NCI-H2227 (cell line): ENCODE data around the gene MICAL2.
"Not testable (repeated sequence)": the region's sequence is repeated elsewhere in the genome, so short reads cannot be mapped to it uniquely, and the experiment has no call there.

ENCODE experiments used
- DNase-seq: peaks from one replicate; lab custom pipeline; 2025; ENCODE audit not compliant: unreplicated experiment; lab: John Stamatoyannopoulos, UW

The MICAL2 gene

DNA sequence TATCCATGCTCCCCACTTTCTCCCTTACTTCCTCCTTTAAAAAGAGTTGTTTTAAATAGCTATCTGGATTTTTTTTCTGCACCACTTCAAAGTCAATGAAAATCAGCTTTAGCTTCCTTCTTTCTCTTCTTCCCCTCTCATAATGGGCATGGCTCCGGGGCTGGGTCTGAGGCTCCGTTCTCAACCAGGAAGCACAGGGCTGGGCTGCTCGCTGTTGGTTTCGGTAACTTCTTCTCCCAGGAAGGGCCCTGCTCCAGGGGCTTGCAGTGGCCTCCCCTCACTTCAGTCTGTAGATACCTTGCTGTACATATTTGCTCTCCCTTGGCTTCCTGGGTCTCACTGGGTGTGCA is 23.8 kb downstream of the MICAL2 start:
- no peak for DNase-seq

DNA sequence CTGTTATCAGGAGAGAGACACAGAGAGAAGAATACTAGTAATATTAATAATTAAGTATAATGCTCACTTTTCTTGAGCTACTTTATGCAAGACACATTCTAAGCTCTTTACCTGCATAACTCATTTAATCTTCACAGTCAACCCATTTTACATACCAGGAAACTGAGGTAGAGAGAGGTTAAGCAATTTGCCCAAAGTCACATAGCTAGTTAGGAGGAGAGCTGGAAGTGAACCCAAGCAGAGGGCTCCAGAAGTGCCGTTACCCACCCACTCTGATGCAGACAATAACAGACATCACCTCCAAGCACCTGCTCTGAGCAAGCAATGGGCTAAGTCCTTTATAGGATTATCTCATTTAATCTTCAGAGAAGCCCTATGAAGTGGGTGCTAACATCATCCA is 24.8 kb downstream of the MICAL2 start:
- DNase-seq = no peak

DNA sequence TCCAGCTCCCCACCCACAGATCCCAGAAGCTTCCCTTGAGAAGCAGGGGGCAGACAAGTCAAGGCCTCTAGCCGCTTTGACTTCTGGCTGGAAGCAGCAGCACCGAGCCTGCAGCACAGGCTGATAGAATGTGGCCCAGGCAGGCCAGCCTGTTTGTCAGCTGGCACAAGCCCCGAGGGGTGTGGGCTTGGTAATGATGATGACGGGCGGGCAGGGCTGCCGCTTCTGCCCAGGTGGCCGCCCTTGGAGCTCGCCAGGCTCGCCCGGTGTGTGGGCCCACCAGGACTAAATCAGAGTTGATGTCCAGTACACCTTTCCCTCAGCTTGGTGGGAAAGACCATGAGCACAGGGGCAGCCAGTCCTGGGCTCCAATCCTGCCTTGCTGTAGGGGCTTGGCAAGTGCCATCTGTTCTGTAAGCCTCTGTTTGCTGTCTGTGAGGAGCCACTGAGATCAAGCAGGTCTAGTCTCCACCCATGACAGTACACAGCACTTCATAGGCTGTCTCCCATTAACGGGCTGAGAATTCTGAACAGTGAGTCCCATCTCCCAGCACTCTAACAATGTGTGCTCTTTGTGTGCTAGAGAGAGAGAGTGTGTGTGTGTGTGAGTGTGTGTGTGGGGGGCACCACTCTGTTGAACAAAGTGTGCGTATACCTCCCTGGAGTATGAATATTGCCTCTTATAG is 26.8 kb downstream of the MICAL2 start:
- DNase-seq = no peak

DNA sequence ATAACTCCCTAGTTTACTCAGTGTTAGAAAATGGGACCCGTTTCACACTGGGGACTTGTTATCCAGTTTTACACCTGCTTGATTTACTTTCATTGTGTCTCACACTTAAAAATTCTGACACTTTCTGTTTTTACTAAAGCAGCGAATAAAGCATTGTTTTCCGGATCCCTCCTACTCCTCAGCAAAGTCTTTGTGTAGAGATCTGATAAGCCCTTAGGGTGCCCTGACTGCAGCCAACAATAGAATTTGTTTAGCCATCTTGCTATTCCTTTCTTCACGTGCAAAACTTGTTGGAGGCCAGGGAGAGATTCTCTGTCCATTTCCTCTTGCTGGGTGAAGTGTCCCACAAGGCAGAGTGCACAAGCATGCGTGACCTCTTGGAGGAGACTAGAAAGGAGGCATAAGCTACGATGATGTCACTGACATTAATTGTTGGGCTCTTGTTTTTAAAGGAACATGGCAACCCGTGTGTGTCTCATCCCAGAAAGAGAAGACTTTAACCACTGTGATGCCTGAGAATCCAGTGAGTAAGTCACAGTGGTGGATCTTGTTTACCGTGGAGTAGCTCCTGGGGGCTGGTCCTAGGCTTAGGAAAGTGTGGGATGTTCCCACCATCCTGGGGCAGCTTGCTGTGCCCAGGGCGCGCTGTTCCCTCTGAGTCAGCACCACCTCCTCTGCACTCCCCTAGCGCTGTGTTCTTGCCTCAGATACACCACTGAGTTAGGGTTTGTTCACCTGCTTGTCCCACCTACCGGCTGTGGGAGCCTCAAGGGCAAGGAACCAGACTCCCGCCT is 27.7 kb downstream of the MICAL2 start:
- DNase-seq = no peak

DNA sequence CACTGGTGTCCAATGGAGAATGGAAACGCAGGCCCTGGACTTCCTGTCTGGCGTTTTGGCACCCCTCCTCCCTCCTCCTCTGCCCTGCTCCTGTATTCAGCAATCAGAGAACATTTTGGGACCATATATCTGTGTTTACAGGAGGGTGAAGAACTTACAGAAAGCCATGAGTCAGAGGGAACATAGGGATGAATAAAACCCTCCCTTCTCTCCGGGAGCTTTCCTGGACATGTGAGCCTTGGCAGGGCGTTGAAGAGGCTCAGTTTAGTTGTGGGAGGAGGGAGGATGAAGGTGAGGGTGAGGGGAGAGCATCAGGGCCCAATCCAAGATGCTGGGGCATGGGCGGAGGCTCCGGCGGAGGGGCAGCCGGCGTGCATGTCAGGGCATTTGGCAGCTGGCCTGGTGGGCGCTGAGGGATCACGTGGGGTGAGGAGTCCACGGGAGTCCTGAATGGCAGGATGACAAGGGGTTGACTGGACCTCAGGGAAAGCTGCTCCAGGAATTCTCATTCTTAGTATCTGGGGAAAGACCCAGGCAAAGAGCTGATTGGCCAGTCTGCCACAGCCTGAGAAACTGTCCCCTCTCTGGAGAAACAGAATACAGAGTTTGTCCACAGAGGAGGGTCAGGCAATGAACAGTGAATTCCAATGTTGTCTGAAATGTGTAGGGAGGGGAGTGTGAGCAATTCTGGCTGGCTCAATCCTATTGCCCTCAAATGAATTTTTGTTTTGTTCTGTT is 28.9 kb downstream of the MICAL2 start:
- no peak for DNase-seq

DNA sequence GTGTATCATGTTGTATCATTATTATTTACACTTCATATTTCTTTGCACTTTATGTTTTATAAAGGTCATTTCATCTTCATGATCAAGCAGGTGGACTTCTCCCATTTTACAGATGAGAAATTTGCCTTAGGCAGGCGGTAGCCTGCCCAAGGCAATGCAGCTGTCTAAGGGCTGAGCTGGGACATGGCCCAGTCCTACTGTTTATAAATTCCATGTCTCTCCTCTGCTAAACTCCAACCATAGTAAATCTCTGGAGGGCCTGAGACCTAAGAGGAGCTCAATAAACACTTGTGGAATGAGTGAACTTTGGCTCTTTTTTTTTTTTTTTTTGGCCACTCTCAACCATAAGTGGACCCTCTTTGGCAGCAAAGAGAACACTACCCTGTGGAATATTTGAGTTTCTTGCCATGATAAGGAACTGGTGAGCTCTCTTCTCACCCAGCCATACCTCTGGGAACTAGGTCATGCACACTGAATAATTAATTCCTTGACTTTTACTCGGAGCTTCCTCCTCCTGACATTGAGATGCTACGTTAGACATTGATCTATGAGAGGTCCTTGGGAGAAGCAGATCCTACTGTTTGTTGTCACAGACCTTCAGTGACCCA is 29.9 kb downstream of the MICAL2 start:
- DNase-seq = no peak

DNA sequence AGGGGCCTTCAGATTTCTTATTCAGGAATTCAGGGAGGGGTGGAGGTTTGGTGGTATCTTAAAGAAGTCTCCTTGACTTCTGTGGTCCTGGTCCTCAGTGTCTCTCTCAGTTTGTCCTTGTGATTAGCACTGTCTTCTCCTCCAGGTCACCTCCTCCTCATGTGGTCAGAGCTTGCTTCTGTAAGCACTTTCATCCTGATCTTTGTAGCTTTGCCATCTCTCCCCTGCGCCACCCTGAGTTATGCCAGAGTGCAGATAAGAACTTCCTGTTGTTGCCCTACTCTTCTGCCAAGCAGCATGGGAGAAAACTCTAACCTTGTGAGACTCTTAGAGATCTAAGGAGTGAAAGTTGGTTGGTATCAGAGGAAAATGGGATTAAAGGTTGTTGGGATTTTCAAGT is 30.9 kb downstream of the MICAL2 start:
- no peak for DNase-seq

DNA sequence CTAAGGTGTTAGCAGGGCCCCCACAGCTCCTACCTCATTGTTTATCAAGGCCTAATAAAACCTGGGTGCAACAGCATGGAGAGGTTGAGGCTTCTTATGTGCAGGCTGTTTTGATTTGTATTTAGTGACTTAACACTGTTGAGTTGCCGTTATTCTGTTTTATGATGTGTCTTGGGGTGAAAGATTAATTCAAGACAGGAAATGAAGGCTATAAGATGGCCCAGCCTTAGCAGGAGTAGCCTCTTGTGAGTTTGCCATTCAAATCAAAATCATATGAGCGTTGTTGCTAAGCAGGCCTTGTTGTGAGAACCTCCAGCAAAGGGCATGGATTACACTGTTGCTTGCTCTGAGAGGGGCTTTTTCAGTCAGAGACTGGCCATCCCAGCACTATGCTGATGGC is 31.8 kb downstream of the MICAL2 start:
- DNase-seq = no peak

DNA sequence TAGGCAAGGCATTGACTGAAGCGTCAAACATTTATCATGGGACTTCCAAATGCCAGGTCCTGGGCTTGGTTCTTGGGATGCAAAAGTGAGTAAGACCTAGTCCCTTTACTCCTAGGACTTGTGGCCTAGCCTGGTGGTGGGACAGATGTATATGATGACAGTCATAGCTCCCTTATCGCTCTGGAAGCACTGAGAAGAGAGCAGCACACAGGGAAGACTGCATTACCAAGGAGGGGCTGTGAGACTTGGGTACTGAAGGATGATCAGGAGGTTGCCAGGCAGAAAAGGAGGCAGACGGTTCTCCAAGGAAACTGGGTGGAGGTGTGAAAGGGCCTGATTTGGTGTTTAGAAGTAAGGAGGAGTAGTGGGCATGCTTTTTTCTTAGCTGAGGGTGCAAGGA is 32.5 kb downstream of the MICAL2 start:
- DNase-seq = no peak

DNA sequence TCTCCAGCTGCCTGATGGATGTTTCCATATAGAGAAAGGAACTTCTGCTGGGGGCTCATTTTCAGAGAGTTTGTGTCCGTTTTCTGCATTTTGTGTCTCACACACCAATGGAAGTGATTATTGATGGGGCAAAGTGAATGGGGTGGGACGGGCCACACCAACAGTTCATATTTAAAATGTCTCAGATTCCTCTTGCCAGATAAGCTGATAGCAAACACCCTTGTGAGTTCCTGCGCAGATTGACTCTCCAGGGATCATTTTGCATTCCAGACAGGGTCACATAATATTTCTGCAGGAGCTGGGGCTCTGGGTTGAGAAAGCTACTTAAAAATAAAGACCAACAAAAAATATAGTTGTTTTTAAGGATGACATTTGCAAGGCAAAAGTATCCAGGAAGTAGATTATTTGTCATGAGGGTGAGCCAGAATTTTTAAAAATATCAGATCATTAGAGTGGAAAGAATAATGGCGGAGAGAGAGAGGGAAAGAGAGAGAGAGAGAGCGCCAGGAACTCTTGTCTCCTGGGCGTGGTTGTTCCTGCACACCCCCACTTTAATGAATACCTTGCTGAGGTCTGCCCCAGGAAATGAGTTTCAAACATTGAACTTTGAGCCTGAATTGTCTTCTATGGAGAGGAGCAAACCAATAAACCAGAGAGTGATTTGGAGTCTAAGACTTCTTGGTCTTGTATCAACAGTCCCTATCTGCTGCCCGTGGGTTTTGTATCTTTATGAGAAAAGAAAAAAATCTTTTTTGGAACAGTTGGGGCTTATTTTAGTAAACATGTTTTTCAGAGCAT is 33.3 kb downstream of the MICAL2 start:
- peak; percentile 41 for DNase-seq

DNA sequence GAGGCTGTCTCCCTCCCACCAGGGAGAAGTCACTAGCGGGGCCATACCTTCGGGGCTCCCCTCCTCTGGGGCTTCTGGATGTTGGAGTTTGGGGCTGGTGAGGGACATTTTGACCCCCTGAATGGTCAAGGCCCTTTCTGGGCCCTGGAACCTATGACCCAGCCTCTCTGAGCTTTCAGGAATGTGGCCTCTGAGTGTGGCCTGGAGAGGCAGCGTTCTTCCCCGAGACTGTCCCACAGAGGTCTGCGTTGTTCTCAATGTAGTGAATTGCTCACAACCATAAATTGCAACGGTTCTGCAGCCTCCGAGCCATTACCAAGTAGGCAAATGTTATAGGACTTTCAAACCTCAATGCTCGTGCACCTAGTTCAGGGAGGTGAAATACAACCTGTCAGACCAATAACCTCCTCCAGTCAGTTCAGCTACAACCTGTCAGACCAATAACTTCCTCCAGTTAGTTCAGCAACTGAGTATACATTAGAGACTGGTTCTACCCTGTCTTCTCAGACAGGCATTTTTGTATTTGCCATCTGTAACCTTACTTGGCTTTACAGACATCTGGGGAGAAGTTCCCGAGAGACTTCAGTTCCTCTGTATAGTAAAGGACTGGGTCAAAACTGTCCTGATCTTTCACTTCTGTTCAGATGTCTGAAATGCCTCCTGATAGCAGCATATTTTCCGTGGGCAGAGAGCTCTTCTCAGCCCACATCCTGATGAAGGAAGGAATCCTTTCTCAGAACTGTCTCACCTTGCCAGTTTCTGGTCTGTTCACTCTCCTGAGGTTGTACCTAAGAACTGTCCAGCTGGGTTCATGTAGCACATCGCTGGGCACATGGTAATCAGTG is 34.2 kb downstream of the MICAL2 start:
- no peak for DNase-seq

DNA sequence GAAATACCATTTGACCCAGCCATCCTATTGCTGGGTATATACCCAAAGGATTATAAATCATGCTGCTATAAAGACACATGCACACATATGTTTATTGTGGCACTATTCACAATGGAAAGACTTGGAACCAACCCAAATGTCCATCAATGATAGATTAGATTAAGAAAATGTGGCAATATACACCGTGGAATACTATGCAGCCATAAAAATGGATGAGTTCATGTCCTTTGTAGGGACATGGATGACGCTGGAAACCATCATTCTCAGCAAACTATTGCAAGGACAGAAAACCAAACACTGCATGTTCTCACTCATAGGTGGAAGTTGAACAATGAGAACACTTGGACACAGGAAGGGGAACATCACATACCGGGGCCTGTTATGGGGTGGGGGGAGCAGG is 36.3 kb downstream of the MICAL2 start:
- DNase-seq = not testable (repeated sequence)

DNA sequence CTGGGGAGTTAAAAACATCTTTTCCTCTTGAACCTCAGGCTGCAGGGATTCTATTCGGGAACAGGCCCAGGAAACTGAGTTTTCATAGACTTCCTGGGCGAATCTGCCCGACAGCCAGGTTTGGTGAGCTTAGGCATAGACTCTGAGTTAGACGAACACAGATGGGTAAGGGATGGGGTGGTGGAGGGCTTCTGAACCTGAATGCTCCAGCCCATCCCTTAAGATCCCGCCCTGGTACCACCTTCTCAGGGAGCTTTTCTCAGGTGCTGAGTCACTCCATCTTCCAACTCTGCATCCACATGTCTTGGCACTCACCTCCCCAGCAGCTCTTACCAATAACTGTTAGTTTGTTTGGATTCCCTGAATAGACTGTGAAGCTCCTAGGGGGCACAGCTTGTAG is 37.4 kb downstream of the MICAL2 start:
- no peak for DNase-seq

DNA sequence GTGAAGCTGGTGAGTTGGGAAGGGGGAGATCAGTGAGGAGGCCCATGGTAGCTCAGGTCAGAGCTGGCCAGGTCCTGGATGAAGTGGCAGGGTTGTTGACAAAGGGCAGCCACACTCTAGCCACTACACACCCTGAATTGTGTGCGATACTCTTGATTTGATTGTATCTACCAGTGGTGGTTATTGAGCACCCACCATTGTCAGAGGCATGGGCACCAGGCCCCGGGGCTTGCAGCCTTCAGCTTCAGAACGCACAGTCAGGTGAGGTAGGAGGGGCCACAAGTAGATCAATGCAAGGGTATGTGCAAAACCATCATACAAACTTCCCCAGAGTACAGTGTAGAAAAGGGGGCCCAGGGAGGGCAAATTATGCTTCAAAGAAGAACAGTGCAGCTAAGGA is 38.1 kb downstream of the MICAL2 start:
- no peak for DNase-seq

DNA sequence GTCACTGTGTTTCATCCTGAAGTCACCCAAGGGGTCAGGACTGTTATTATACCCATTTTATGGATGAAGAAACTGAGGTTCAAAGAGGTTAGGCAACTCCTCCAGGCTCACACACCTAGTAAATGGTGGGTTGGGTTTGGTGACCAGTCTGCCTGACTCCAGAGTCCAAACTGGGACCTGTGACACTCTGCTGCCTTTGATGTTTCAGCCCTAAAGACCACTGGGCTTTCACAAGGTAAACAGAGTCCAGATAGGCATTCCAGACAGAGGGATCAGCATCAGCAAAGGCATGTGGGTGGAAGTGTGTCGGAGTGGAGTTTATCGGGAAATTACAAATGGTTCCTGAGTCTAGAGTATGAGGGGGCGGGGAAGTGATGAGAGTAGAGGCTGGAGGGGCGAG is 38.5 kb downstream of the MICAL2 start:
- no peak for DNase-seq

DNA sequence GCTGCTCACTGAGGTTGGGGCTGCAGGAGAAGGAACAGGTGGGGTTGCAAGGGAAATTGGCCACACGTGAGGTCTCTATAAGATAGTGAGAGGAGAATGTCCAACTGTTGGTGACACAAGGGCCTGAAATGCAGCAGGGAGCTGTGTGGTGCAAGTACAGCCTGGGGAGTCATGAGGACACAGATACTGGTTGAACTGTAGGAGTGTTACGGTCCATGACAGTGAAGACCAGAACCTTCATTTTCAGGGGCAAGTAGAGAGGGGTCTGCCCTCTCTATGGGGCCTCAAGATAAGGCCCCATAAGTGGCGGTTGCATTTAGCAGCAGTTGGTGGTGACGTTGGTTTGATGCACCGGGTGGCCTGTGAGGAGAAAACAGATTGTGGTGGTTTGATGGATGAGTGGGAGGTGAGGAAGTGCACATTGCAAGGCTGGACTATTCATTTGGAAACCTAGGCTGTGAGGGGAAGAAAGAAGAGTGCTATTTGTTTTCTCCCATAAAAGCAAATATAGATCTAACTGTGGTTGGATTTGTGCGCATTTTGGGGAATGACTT is 39.4 kb downstream of the MICAL2 start:
- no peak for DNase-seq

DNA sequence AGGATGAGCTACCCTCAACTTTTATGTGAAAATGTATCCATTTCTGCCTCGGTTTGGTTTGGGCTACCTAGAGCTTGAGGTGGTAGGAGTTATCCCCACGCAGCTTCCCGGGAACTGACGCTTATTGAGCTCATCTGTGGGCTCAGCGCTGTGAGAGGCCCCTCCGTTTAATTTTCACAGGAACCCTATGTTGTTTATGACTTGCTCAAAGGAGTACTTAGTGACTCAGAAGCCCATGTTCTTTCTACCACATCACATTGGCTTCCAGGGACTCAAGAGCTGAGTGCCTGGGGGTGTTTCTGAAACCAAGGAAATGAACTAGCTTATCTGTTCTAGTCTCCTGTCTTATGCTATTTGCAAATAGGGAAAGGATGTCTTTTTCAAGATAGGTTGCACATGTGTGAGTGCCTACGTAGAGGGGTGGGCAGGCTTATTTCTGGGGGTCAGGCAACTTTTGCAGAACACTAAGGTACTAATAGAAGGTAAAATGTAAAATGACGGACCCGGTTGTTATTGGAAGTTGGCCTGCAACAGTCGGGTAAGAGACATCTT is 40.5 kb downstream of the MICAL2 start:
- no peak for DNase-seq

DNA sequence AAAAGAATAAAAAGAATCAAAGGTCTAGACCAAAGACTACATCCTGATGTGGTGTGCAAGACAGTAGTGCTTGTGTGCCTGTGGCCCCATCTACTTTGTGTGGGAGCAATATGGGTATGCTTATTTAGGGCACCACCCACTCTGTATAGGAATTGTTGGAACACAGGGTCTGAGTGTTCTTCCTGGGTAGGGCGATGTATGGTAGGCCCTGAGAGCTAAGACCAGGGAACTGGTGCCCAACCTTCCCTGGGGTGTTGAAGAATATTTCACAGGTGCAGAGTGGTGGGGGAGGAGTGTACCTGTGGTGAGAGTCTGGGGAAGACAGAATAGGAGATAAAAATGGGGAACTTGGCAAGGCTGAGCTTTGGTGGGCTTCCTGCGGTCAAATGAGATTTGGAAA is 41.9 kb downstream of the MICAL2 start:
- no peak for DNase-seq

DNA sequence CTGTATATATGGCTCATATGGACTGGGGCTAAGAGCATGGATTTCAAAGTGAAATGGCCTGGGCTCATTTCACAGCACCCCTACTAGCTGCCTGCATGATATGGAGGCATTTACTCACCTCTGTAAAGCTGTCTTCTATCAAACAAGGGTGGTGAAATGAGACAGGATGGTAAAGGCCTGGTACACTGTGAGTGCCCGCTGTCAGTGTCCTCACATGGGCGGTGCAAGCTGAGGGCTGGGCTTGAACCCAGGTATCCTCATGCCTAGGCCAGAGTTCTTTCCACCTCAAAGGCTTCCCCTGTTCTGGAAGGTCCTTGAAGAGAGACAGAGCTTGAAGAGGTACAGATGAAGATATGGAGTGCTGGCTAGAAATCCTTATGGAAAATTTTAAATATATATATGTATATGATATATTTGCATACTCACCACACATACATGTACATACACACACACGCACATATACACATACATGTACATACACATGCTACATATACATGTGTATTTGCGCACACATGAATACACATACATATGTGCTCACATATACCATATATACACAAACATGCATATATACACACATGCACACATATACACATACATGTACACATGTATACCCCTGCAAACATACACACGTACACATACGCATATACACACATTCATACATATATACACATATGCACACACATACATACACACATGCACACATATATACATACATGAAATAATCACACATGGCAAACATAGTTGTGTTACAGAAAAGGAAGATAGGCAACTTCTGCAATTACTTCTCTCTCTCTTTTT is 44.7 kb downstream of the MICAL2 start:
- no peak for DNase-seq
